ENCODE results near the gene CENPA.
"Not testable (repeated sequence)": the region's sequence is repeated elsewhere in the genome, so short reads cannot be mapped to it uniquely, and the experiment has no call there.

The CENPA gene

GRCh38 chr2:26795135-26795534 is 9.3 kb downstream of the CENPA start:
- not testable (repeated sequence) for DNase-seq

DNA sequence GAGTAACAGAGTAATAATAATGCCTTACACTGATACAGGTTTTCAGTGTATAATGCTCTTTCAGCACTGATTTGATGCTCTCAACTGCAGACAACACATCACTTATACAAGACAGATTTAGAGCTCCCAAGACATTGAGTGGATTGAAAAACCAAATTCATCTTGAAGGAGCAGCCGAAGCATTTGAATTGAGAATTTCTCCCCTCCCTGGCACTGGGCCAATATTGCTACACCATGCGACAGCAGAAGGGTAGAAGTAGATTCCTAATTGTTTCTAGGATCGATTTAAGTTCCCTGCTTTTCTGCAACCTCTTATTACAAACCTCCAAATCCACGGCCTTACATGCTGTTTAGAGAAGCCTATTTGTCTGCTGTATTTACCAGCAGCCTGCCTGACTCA is 15.5 kb downstream of the CENPA start:
- no peak for DNase-seq

- no peak for DNase-seq
Observed at GRCh38 chr2:26801796-26802195, 15.9 kb downstream of the CENPA start.

DNA sequence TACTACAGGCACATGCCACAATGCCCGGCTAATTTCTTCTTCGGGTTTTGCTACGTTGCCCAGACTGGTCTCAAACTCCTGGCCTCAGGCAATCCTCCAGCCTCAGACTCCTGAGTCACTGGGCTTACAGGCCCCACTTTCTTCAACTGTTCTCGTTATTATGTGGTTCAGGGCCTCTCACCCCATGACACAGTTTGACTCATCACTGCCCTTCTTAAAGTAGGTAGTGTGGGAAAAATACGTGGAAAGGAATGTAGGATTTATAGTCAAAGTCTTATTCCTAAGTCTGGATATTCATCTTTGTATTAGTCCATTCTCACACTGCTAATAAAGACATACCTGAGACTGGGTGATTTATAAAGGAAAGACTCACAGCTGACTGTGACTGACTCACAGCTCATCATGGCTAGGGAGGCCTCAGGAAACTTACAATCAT is 19.4 kb downstream of the CENPA start:
- no peak for DNase-seq

DNA sequence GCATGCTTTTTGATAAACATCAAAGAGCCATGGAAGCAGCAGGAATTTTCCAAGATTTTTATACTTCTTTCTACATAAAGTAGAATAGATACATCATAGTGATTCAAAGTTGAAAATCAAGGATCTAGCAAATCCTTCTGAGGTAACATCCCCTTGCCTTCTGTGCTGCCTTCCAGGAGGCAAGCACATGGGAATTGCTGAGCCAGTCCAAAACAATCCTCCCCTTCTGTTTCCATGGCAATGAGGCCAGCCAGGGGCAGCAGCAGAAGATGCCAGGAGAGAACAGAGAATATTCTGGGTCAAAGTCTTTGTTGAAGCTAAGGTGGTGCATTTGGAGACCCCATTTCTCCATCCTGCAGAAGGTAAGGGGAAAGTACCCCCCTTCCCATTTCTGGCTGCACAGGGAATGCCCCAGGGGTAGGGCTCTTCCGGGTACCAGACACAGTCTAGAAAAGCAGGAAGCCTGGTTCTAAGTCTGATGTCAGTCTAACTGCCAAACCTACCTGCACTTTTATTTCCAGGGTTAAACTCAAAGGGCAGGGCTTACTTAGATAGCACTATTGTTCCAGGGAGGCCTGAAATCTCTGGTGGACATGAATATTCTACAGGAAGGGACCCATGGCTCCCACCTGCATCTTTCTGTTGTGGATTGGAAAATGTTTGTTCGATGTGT is 22.1 kb downstream of the CENPA start:
- no peak for DNase-seq

GRCh38 chr2:26809211-26809610 is 23.4 kb downstream of the CENPA start:
- DNase-seq: no peak

GRCh38 chr2:26809876-26810577 is 24.2 kb downstream of the CENPA start:
- DNase-seq: no peak

- no peak for DNase-seq
Observed at GRCh38 chr2:26811261-26811660, 25.4 kb downstream of the CENPA start.

DNA sequence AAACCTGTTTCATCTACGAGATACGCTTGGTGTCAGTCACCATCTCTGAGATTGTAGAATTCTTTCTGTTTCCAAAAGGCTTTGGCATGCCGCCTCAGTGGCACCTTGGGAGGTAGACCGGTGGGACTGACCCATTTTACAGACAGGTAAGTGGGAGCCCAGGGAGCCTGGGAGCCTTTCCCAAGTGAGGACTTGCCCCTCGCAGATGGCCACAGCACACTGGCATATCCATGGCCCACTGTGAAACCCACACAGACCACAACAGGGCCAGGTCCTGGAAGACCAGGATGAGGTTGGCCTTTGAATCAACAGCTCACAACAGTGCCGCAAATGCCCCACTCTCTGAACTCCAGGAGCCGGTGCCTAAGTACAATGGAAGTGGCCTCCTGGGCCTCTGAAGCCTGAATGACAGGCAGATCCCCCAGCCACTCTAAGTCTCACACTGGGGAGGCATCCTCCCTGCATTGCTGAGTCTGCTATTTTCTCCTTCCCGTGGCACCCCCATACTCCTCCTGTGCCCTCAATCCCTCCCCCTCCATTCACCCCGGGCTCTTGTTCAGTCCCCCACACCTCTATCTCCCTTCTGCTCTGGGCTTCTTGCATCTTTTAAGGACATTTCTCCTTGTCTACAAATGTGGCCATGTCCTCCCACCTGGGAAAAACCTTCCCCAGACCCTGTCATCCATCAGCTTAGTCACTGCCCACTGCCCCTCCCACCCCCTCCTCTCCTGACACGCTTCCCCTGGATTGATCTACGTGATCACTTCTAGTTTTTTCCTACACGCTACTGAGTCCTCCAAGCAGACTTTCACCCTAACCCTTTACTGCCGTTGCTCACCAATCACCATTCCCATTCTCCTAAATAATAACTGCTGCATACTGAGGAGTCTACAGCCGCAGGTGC is 26.2 kb downstream of the CENPA start:
- DNase-seq: no peak

- DNase-seq: no peak
Observed at GRCh38 chr2:26812731-26813130, 26.9 kb downstream of the CENPA start.

DNA sequence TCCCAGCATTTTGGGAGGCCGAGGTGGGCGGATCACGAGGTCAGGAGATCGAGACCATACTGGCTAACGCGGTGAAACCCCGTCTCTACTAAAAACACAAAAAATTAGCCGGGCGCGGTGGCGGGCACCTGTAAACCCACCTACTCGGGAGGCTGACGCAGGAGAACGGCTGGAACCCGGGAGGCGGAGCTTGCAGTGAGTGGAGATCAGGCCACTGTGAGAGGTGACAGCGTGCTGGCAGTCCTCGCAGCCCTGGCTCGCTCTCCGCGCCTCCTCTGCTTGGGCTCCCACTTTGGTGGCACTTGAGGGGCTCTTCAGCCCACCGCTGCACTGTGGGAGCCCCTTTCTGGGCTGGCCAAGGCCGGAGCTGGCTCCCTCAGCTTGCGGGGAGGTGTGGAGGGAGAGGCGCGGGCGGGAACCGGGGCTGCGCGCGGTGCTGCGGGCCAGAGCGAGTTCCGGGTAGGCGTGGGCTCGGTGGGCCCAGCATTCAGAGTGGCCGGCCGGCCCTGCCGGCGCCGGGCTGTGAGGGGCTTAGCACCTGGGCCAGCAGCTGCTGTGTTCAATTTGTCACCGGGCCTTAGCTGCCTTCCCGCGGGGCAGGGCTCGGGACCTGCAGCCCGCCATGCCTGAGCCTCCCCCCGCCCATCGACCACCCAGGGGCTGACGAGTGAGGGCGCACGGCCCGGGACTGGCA is 28.4 kb downstream of the CENPA start:
- DNase-seq: not testable (repeated sequence)

DNA sequence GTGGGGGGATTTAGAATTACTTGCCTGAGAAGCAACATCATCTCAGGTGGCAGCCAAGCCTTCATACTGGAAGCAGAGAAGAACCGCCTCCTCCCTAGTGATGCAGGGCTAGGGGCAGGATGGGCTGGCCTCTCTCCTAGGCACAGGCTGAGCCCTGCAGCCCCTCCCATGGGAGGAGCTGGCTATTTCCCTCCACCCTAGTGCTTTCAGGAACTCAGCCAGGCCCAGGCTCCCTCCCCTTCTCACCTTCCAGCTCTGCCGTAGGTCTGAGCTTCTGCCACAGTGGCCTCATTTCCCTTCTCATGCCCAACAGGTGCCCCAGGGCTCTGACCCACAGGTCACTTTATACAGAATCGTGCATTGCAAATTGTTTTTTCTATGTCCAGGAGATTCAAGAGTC is 31.0 kb downstream of the CENPA start:
- DNase-seq: no peak

DNA sequence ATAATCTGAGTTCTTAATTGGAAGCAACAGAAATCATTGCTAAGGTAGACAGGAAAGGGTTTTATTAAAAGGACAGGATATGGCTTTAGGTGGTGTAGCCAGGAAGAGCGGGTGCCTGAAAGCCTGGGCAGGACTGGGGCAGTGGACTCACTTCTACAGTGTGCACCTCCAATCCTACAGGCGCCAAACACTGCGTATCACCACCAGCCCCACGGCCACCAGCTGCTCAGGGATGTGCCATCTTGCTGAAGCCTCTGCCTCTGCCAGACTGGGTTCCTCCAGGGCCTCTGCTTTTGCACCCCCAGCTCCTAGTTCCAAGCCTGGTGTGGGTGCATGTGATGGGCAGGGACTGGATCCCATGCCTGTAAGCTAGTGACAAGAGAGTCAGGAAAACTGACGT is 32.4 kb downstream of the CENPA start:
- DNase-seq: no peak

DNA sequence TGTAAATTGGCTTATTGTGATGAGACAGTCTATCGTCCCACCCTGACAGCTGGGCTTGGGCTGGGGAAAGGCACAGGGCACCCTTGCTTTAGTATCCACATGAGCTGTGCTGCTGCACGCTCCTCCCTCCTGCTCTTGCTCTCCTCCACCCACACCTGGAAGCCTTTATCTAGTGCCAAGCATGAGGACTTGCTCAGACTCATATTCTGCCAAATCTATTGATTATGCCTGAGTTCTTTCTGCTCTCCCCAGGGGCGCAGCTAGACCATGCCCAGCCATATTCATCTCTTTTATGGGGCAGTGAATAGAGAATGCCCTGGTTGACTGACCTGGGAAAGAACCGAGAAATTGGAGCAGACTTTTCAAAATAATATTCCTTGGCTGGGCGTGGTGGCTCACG is 33.1 kb downstream of the CENPA start:
- no peak for DNase-seq

DNA sequence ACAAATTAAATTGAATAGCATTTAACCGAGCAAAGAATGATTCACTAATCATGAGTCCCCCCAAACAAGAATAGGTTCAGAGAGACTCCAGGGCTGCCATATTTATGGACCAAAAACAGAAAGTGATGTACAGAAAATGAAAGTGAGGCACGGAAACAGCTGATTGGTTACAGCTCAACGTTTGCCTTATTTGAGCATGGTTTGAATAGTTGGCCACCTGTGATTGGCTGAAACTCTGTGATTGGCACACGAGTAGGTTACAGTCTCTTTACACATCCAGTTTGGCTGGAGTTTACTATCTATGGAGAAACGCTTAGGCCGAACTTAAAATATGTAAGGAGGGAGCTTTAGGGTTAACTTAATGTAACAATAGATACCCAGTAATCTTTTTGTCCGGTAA is 35.1 kb downstream of the CENPA start:
- no peak for DNase-seq

GRCh38 chr2:26822877-26823276 is 37.0 kb downstream of the CENPA start:
- DNase-seq: no peak

DNA sequence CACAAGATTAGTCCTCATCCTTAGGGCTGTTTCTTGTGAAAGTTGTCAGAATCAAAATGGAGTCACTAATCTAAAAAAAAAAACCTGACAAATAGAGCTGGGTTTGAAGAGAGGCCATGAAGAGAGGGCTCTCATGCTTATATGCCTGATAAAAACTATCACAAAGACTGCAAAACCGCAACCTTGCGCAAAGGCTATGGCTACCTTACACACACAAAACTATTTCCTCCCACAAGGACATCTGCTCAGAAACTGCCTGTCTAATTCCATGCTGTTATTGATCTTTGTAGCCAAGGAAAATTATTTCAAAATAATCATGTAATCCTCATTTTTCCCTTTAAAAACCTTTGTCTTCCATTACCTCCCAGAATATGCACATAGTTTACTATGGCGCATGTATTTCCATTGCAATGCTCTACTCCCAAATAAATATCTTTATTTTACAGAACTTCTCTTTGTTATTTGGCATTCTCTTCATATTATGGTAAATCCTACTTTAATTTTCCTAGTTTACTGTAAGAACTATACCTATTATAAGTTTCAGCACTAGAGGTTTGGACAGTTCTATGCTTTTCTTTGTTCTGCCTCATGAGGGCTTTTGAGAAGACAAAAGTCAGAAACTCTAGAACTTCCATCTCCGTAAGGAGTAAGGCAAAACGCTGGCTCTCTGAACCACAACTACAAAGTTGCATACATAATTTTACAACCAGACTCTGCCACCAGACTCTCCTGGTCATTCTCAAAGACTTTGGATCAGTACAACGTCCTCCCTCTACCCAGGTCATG is 52.5 kb downstream of the CENPA start:
- DNase-seq: no peak

GRCh38 chr2:26840937-26841610 is 55.2 kb downstream of the CENPA start:
- no peak for DNase-seq

DNA sequence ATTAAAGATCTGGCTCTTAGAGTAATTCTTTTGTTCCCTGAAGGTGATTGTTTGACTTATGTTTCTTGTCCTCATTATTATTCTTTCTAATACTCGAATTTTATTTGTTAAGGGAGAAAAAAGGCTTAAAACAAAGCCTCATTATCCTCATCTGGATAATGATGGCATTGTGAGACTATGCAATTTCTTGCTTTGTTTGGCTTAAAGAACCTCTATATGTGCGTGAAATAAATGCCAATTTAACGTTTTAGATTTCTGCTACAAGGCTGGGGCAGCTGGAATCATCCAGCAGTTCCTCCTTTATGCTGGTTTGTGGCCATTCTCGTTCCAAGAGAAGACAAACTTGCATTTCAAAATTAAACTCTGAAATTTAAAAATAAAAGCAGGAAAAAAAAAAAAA is 57.2 kb downstream of the CENPA start:
- no peak for DNase-seq
